GM18873 (cell line): ENCODE measurements around the gene STXBP5.

Experiments used
- ATAC-seq: cut with Tn5 transposase; IDR thresholded peaks from one replicate; pipeline ENCODE4 v1.9.1; 2021; ENCODE audit warnings: mild to moderate bottlenecking, moderate library complexity, moderate number of reproducible peaks; ENCODE audit not compliant: unreplicated experiment, low FRiP score

The STXBP5 gene

DNA sequence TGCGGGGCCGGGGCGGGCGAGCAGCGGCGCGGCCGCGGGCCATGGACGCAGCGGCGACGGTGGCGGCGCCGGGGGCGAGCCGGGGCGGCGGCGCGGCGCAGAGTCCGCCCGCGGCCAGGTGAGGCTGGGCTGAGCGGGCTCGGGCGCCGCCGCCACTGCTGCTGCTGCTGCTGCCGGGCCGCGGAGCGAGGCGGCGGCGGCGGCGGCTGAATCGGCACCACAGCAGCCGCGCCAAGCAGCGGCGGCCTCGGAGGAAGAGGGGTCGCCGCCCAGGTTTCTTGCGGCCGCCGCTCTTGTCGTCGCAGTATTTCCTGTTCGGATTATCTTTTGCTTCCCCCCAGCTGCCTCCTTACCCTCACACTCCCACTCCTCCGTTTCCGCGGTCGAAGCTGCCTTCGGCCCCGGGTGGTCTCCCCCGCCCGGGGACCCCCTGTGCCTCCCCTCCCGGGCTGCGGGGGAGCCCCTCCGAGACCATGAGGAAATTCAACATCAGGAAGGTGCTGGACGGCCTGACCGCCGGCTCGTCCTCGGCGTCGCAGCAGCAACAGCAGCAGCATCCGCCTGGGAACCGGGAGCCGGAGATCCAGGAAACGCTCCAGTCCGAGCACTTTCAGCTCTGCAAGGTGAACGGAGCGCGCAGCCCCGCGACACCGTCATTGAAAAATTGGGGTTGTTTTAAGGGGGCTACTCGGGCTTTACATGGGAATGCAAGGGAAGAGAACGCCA, at the start of gene STXBP5:
STXBP5 (plus strand) TSS at position 358 of the 726 bp plus-strand sequence; CDS start at position 474, 116 bp downstream.
- ATAC-seq = peak; percentile 14

DNA sequence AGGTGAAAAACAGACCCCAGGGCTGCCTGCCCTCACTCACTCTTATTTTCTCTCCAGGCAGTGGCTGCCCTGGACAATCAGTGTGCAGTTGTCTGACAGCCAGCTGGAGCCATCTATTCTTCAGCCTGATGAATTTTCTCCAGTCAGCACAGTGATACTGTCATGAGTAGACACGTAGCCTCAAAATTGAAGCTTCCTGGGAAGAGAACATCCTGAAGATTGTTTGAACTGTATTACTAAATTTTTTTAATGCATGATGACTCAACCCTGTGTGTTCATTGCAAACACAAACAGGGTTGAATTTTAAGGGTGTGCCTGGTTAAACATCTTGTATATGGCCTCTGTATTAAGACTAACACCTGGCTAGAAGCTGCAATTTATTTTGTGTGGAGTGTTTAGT, 49.8 kb upstream of the STXBP5 start:
- no peak for ATAC-seq

DNA sequence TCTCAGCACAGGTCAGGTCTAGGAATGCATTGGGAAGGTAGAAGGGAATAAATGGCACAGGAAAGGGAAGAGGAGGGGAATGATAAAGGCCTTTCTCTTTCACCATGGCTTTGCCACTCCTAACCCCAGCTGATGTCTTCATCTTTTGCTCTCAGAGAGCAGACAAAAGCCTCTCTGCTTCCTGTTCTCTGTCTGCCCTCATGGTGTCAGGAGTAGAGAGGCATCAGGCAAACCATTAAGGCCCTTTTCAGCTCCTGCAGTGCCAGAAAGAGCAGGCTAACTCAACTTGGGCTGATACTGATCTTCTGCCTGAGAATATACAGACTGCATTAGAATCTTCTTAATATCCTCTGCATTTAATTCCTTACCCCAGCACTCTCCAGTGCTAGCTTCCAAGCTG, 48.0 kb upstream of the STXBP5 start:
- no peak for ATAC-seq

DNA sequence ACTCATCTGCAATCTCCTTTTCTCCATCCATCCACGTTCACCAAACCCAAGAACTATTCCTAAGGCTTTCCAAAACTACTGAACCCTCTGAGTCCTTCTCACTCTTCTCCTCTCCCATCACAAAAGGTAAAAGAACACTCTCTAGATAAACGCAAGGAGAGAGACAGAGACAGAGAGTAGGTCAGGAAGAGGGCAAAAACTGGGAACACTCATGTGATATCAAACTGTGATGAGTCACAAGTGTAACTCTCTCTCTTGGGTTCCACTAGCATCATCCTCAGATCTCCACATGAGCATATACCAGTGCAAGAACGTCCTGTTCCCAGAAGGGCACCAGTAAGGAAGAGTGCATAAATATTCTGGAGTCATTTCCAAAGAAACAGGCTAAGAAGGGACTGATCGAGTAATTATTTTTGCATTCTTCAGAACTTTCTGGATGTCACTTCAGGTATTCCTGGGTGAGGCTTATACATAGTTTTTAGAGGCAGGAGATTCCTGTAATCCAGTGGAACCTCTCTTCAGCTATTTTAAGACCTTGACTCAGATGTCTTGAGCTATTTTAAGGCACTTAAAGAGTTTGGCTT, 47.3 kb upstream of the STXBP5 start:
- no peak for ATAC-seq

DNA sequence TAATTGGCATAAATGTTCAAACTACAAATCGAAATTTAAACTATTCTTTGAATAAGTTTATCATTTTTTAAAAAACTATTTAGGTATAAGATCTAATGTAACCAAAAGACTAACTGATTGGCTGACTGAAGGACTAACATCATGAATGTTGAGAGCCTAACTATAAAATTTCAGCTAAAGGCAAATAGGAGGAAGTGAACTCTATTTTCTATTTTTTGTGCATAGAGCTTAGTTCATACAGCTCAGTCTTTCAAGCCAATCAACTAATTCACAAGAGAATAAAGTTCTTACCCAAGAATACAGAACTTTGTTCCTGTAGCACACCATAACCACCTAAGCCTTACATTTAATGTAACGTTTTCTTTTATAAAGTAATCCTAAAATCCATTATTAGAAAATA, 46.3 kb upstream of the STXBP5 start:
- ATAC-seq = no peak

DNA sequence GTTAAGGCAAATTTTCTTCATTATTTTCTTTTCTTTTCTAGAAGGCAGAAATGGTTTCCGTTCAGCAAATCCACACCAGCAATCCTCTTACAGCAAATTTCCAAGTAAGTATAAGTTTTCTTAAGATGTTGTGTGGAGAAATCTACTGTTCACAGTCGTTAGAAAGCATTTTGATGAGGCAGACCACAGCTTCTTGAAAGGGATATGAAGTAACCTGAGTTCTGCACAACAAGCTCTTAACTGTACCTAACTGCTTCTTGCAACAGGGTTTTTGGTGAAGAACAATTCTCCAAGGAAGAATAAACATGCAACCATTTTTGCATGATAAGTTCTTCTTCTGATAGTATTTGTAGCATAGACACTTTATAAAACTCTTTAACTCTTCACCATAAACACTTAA, 45.3 kb upstream of the STXBP5 start:
- ATAC-seq = no peak

DNA sequence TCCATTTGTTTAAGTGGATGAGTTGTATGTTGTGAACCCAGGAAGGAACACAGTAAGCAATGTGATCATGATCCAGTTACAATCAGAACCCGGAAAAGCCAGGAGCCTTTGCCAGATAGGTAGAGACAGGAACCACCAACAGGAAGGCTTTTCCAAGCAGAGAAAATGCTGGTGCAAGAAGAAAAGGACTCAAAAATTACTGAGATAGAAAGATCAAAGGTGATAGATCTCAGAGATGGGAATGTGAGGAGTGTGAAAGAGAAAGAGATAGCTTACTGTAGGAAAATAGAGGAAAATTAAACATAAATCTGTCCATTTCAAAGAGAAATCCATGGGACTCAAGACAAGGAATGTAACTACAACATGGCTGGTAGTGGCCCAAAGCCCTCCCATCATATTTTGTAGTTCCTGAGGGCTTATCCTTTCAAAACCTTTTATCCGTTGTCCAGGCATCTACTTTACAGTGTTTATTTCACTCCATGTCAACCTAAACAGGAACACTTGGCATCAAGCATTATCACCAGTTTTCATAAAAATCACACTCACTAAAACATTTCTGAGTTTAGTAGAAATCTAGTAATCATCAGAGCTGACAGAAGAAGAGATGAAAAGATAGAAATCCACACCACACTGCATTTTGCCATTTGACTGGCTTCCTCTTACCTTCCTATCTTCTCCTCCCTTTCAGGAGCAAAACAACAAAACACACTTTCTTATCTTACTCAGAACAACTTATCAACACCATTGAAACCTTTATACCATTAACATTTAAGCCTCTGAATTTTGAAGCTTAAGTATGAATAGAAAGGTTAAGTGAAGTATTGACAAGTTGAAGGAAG, 44.5 kb upstream of the STXBP5 start:
- ATAC-seq = no peak

DNA sequence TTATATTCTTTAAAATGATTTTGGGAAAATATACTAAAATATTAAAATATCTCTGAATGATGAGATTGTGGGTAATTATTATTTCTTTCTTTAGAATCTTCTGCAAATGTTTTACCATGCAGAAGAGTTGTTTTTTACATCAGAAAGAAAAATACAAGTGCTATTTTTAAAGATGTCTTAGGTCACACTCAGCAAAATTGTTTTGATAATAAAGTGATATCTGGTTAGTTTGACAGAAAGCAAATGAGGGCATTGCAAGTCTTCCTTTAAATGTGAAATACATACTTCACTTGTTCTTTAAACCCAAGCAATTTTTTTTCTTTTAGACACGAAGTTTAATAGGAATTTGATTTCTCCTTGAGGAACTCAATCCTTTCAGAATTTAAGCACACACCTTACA, 43.6 kb upstream of the STXBP5 start:
- ATAC-seq = no peak

DNA sequence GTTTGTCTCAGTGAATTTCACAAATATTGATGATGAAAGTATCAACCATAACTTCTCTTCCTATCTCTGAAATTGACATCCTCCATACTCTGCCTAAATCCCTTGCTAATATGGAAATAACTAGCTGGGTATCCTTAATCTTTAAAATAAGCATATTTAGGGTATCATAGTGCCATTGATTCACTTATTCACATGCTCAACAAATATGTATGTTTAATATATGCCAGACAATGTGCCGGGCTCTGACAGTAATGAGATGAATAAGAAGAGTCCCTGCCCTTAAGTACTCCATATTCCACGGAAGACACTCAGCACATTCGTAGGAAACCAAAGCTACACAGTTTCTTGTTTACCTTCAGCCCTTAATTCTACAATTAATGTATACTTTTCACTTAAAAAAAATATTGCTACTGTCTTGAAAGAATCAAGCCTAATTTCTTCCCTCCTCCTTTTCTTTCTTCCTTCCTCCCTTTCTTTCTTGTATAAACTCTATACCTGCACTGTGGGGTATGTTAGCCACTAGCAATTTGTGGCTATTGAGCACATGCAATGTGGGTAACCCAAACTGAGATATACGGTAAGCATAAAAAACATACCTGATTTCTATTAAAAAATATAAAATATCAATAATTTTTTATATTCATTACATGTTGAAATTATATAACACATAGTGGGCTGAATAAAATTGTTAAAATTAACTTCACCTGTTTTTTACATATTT, 42.8 kb upstream of the STXBP5 start:
- ATAC-seq = no peak

DNA sequence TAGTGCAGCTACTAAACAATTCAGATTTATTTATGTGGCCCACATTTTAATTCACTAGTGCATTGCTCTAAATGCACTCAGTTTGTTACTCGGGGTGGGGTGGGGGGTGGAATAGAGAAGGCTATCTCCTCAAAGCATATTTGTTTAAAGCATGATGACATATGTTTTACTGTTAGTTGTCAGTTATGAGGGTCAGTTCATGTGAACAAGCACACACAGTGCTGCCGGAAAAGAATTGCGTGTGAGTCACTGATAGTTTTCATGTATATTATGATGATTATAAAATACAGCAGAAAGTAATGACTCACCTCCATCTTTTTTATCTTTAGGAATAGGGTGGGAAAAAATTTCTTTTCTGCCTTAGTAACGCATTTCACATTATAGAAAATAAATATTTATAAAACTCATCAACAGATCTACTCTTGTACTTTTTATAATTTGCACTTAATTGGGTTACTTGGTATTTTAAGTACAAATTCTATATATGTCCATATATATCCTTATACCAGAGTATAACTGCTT, 42.2 kb upstream of the STXBP5 start:
- ATAC-seq = no peak

DNA sequence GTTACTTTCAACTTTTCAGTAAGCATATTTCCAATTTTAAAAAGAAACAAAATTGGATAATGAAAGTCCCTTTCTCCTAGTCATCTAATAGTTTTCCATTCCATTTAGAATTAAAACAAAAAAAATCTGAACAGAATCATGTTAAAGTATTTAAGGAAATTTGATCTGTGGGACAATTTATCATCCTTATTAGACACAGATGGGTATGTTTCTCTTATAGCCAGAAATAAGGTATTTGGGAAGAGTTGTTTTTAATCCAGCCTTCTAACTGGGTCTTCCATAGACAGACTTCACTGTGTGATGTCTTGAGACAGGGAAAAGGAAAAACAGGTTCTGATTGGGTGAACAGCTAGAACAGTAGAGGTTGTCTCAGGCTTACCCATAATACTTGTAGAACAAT, 39.5 kb upstream of the STXBP5 start:
- ATAC-seq = no peak

DNA sequence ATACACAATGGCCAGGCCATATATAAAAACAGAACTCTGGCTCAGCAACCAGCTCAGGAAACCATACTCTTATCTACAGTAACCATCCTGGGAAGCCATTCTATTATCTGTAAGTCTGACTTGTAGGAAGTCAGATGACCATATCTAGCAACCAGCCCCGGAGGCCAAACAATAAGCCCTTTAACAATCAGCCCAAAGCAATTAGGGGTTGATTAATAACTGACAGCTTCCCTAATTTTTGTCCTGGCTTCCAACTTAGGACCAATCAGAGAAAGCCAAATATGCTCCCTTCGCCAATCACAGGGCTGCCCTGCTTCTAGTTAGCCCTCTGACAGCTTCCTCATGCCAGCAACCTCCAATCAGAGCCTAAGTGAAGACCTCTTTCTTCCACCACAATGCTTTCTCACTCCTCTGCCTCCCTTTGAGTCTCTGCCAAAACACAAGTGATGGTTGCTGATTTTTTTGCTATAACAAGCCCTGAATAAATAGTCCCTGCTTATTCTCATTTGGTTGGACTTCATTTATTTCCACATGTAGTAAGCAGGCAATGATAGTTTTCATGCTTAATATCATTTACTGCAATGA, 37.8 kb upstream of the STXBP5 start:
- no peak for ATAC-seq

DNA sequence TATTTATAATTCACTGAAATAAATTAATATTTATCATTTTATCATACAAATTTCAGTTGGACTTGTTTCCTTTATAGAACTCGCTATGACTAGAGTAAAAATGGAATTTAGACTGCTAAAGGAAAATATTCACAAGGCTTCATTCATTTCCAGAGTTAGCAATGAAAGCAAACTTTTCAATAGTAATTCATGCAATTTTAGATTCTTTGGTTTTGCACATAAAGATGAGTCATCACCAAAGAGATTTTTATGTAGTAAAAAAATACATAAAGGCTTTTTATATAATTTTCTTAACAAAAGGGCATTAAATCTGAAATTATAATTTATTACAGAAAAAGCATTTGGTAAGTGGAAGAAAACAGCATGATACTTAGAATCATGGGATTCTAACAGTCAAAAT, 37.2 kb upstream of the STXBP5 start:
- ATAC-seq = no peak

DNA sequence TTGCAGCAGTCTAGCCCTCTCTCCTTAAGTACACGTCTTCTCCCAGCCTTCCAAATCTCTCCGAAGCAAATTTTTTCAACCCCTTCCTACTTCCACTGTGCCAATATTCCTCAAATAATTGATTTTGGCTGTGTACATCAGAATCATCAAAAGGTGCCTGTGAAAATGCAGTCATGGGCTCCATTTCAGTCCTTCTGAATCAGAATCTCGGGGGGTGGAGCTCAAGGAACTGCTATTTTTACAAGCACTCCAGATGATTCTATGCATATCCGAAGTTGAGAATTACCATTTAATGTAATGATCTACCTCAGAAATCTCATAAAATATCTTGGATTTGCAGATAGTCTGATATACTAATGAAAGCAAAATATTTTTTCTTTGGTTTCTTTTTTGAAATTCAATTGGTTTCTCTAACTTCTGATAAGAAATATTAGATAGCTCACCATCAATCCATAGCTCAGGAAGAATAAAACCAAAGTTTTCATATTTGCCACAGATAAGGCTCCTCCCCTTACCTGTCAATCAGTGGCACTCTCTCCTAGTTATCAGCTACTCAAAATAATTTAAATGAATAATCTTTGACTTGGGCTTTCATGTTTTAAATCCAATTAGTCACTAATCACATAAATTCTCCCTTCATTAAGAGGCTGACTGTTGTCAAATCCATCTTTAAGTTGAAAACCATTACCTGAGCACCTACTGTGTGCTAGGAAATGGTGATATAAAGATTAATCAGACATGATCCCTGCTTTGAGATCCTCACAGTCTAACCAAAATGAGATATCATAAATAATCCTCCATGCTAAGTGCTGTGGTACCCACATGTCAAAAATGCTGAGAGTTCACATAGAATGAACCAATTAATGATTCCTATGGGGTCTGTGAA, 36.4 kb upstream of the STXBP5 start:
- ATAC-seq = no peak

DNA sequence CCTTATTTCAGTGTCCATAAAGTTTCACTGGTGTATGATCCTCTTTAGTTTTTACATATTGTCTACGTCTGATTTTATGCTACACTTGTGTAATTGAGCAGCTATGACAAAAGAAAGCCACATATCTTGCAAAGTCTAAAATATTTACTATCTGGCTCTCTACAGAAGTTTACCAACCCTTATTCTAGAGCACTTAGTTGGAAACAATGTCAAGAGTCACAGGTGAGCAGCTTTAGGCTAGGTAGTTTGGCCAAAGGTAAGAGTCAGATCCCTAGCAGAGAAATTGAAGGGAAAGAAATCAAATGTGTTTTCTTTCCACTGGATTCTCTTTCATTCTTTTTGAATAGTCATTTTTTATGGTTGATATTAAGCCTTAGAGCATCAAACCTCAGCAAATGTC, 34.7 kb upstream of the STXBP5 start:
- no peak for ATAC-seq

DNA sequence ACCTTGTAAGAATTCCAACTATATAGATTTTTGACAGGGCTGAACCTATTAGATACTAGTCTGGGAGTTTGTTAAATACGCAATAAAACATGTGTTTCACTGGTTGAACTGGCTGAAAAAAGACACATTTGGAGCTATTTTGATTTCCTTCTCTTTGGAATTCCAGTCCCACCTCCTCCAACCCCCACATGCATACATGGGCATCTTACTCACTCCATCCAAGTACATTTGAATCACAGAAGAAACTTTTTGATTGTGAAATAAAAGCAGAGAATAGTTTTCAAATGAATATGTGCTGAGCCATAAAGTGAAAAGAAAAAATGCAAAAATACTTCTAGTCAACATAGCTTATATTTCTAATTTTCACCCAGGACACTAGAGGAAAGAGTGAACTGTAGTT, 33.9 kb upstream of the STXBP5 start:
- no peak for ATAC-seq

DNA sequence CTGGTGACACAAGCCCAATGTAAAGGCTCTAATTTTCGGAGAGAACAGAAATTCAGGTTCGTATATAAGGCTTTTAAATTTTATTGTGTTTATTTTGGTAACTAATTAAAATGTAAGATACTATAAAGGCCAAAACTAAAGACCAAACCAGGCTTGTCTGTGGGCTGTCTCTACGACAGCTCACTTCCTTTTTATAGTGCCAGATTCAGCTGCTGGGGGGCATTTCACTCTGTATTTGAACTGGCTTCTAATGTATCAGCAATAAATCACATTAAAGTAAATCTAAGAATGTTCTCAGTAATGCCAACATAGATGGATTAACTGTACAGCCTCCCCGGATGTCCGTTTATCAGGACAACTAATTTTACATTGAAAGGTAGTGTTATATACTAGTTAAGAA, 31.1 kb upstream of the STXBP5 start:
- ATAC-seq = no peak

DNA sequence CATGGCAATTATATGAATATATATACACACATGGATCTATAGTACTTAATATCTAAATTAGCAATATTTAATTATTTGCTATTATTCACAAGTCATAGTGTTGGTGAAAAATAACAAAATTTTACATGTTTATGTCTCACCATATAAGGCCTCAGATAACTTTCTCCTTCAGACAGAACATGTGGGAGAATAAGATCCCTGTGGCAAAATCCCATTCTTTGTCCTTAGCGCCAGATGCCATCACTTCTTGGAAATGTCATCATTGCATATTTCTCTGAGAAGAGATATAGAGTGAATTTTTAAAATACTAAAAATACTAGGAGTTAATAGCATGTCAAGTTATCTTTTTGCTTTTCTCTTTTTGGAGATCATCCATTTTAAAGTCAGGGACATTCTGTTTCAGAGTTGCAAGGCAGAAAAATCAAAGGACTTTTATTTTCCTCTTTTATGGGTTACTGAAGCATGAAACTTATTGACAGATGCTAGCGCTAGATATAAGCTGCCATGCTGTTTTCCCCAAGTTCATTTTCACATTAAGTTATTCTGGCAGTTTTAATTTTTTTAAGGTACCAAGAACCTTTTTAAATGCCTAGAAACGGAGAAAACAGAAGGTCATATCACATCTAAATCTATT, 30.4 kb upstream of the STXBP5 start:
- no peak for ATAC-seq

DNA sequence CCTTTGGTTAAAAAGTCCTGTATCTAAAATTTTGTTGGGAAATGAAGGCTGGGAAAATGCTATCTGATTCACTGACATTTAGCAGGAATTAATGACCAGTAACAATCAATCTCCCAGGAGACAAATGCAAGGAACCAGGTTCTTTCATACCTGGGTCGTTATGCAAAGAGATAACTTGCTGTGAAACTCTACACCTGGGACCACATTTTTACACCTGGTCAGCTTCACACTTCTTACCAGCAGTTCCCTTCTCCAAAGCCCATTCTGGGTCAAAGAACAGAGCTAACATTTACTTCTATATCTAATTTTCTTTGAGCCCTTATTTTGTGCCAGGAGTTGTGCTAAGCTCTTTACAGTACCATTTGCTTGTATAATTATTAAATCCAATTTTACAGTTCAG, 27.4 kb upstream of the STXBP5 start:
- ATAC-seq = no peak
